Natural killer cell treated with Interleukin-12 subunit alpha and Interleukin-12 subunit beta and Interleukin-15 and Interleukin-18, amount 100 ng/mL, for 72 hours (primary cell): ENCODE measurements around the gene IRX4. TPM values are rescaled to one million over a fixed set of nuclear protein-coding genes. Genes with fewer than 3 reads are reported as not detected.

ENCODE experiments used
- ATAC-seq, 2 donors: fragments of 150-1000 bp; cut with Tn5 transposase in 1 of 2; sonication (Bioruptor Pico), chemical (Tn5 transposase) in 1 of 2; 2 replicates each; pipeline ENCODE4 v1.10.0; 2021
- DNase-seq: peaks from one replicate; pipeline ENCODE4 v3.0.0; 2022; ENCODE audit warnings: low spot score
- H3K27ac Mint-ChIP-seq, 2 donors: 1 replicate in 1 of 2; 2 replicates in 1 of 2; pipeline ENCODE4 v1.8.0; 2022; ENCODE audit warnings: mixed read lengths in 2 of 2, mild to moderate bottlenecking in 1 of 2, moderate library complexity in 1 of 2
- H3K27me3 Mint-ChIP-seq, 2 donors: 1 replicate in 1 of 2; 2 replicates in 1 of 2; pipeline ENCODE4 v1.8.0; 2022; ENCODE audit warnings: mixed read lengths in 2 of 2
- H3K36me3 Mint-ChIP-seq: one replicate; pipeline ENCODE4 v1.8.0; 2022; ENCODE audit warnings: mixed read lengths
- H3K4me1 Mint-ChIP-seq, 2 donors: 1 replicate in 1 of 2; 2 replicates in 1 of 2; pipeline ENCODE4 v1.8.0; 2022; ENCODE audit warnings: low read depth in 2 of 2, mixed read lengths in 2 of 2, mild to moderate bottlenecking in 1 of 2
- H3K4me3 Mint-ChIP-seq: one replicate; pipeline ENCODE4 v1.8.0; 2022; ENCODE audit warnings: mixed read lengths
- H3K9me3 Mint-ChIP-seq: 2 replicates; pipeline ENCODE4 v1.8.0; 2022; ENCODE audit warnings: mixed read lengths
- total RNA-seq, 2 donors: library from RNA; stranded (reverse); gene quantifications; one replicate each; pipeline ENCODE4 v1.2.3, GENCODE V29; 2022

The IRX4 gene
- total RNA-seq, 2 donors from 2014 or later: not detected

DNA sequence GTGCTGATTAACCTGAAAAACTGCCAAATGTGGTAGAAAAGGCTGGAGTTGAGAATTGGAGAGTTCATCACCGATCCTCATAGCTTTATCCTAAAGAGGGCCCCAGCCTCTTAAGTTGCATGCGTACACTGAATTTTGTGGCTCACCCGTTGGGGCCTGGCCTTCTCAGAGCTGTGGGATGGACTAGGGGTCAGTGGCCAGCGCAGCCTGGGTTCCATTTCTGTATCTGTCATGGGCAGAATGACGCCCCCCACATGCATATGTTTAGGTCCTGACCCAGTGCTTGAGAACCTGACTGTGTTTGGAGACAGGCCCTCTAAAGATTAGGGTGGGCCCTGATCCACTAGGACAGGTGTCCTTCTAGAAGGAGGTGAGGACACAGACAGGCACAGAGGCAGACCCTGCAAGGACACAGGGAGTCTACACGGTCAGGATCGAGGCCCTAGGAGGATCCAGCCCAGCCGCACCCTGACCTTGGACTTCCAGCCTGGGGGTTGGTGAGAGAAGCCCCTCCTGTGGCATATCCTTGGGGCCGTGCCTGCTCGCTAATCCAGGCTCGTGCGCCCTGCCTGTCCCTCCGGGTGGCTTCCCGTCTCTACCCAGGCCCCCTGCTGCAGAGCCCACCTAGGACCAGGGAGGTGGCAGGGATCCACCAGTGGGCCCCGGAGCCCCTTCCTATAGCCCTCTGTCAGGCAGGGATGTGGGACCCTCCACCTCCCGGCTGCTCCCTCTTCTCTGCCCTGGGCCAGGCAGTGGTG, 49.3 kb downstream of the IRX4 start:
- ATAC-seq: no peak
- Mint-ChIP-seq H3K4me3 (no peak overlapping the region), H3K27me3 (peaks cover 7% of the 10 kb centered on the region in 2 donors), H3K27ac (no peak overlapping the region), H3K36me3 (no peaks in the 10 kb centered on the region), H3K9me3 (no peaks in the 10 kb centered on the region), H3K4me1 (no peaks in the 10 kb centered on the region)
- no peak for DNase-seq

DNA sequence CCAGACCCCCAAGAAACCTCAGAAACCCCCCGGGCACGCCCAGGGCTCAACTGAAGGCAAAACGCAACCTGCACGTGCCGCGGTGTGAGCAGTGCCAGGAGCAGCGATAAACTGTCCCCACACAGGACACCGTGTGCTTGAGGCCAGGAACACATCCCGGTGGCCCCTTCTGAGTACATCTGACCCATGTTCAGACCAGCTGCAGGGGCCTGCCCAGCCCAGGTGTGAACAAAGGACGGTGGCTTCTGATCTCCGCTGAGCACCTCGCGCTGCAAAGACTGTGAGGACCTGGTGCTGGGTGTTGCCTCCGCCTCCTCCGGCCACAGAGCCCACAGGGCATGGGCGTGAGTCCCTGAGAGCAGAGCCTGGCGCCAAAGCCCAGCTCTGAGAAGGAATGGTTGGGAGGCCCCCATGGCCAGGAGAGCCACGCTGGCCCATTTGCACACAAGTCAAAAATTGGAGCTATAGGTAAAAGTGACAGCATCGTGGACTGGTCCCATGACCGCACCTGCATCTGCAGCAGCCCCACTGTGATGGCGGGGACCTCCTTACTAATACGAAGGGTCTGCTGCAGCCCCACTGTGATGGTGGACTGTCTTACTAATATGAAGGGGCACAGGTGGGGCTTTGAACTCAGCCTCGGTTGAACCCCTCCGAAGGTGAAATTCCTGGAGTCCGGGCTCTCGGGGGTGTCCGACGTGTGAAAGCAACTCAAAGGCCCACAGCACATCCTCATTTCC, 50.0 kb downstream of the IRX4 start:
- Mint-ChIP-seq H3K4me3 (no peak overlapping the region), H3K9me3 (no peaks in the 10 kb centered on the region), H3K4me1 (no peaks in the 10 kb centered on the region), H3K27ac (no peak overlapping the region), H3K36me3 (no peaks in the 10 kb centered on the region), H3K27me3 (peaks cover 7% of the 10 kb centered on the region in 2 donors)
- DNase-seq (no peak), ATAC-seq (no peak)

DNA sequence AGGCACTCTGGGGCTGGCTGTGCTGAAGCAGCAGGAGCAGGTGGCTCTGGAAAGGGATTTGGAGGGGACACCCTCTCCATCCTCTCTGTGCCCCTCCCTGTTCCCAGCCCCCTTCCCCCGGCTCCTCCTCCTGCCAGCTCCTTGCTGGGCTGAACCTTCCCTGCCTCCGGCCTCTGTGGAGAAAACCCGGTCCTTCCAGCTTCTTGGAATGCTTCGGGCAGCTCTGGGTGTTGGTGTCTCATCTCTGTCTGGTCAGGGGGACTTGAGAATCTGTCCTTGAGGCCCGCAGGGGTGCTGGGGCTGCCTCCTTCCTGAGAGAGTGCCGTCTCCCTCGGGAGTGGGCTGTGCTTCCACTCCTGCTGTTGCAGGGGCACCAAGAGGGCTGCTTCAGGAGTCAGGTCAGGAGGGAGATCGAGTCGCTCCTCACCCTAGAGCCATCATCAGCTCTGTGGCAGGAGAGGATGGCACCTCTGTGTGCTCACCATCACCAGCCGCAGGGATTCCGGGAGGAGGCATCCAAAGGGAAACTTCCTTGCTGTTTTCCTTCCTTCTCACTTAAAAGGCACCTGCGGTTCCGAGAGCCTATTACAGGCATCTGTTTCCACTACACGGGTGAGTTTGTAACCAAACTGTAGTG, 50.9 kb downstream of the IRX4 start:
- H3K27ac Mint-ChIP-seq: no peak overlapping the region
- no peaks in the 10 kb centered on the region for H3K36me3 Mint-ChIP-seq
- ATAC-seq (no peak), DNase-seq (no peak)
- H3K27me3 Mint-ChIP-seq: peaks cover 7% of the 10 kb centered on the region in 2 donors
- no peaks in the 10 kb centered on the region for H3K4me1 Mint-ChIP-seq
- no peaks in the 10 kb centered on the region for H3K9me3 Mint-ChIP-seq
- no peak overlapping the region for H3K4me3 Mint-ChIP-seq

DNA sequence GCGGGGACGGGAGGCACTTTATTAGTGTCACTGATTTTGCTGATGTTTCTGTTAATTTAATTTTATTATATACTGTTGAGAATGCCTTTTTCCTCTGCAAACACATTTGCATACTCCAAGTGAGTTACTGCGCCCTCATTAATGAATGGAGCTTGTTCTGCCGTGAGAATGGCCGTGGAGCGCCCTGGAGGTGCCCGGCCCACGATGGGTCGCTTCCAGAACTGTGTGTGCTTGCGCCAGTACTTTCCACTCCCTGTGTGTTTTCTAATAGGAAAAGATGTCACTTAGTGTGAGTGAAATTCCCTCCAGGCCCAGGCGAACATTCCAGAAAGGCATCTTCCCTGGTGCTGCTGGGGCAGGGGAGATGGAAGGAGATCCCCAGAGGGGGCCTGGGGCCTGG, 51.5 kb downstream of the IRX4 start:
- H3K36me3 Mint-ChIP-seq: no peaks in the 10 kb centered on the region

DNA sequence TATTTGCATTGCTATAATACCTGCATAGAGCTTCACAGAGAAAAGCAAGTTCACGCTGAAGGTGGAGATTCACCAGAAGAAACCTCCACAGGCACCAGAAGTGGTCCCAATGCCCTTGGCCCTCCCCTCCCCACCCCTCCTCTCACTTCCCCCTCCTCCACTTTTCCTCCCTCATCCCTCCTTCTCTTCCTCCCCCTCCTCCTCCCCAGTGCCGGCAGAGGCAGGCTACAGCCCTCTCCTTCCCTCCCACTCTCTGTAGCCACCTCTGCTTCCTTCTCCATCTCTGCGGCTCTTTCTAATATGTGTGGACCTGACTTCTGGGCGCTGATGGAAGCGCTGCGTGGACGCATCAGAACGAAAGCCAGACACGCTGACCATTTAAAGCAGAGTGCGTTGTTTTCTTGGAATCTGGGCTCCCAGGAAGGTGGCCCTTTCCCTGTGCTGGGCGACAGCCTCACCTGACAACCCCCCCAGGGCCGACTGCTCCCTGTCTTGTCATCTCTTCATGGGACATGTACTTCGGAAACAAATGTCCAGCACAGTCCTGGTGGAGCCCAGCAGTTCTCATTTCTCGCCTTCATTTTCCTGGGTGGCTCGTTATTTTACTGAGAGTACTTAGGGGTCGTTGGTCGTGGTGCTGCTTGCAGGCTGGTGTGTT, 52.0 kb downstream of the IRX4 start:
- ATAC-seq (no peak), DNase-seq (no peak)
- H3K27me3 Mint-ChIP-seq: peaks cover 7% of the 10 kb centered on the region in 2 donors
- no peak overlapping the region for H3K27ac Mint-ChIP-seq
- H3K4me3 Mint-ChIP-seq: no peak overlapping the region
- H3K9me3 Mint-ChIP-seq: no peaks in the 10 kb centered on the region
- no peaks in the 10 kb centered on the region for H3K4me1 Mint-ChIP-seq
- H3K36me3 Mint-ChIP-seq: no peaks in the 10 kb centered on the region

More for the DNA sequence above, 51.5 kb downstream of the IRX4 start:
- Mint-ChIP-seq H3K4me1 (no peaks in the 10 kb centered on the region), H3K4me3 (no peak overlapping the region), H3K27me3 (peaks cover 7% of the 10 kb centered on the region in 2 donors), H3K27ac (no peak overlapping the region), H3K9me3 (no peaks in the 10 kb centered on the region)
- no peak for ATAC-seq
- no peak for DNase-seq

DNA sequence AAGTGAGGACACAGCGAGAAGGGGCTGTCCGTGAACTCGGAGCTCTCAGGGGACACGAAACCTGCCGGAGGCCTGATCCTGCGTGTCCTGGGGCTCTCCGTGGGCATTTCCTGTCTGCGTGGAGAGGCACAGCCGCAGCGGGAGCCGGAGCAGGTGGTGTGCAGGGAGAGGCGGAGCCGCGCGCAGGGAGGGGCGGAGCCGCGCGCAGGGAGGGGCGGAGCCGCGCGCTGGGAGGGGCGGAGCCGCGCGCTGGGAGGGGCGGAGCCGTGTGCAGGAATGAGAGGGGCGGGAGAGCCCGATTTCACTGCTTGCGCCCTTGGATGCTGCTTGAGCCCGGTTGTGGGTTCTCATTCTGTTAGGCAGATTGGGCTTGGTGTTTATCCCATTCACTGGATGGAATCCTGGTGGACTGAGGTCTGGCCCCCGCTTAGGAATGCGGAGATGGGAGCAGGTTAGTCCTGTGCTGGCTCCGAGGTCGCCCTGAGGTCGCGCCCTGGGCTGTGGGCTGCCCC, 54.8 kb downstream of the IRX4 start:
- Mint-ChIP-seq H3K27ac (no peak overlapping the region), H3K4me1 (no peaks in the 10 kb centered on the region), H3K27me3 (no peaks in the 10 kb centered on the region), H3K9me3 (no peaks in the 10 kb centered on the region), H3K4me3 (no peak overlapping the region), H3K36me3 (no peaks in the 10 kb centered on the region)
- ATAC-seq: peak; percentile 54 to 72
- DNase-seq: peak; percentile 50

Other genes starting within 250 kb of the IRX4 start
- gene MRPL36, start 83.1 kb downstream of the IRX4 start, total RNA-seq: 10 to 100 TPM; 45.3 to 62.7 TPM
- gene NDUFS6, start 81.5 kb downstream of the IRX4 start, total RNA-seq: 10 to 100 TPM; 25.3 to 35.5 TPM